ENCODE results near the gene CTXND1. TPM values are rescaled to one million over a fixed set of nuclear protein-coding genes. Genes with fewer than 3 reads are reported as not detected.
"Not testable (repeated sequence)": the region's sequence is repeated elsewhere in the genome, so short reads cannot be mapped to it uniquely, and the experiment has no call there.

CTXND1 gene
- not detected in 2 replicates for total RNA-seq

- no peak for TF ChIP-seq CTCF (conservative IDR thresholded peaks at IDR 0.05; ENCODE audit: low read depth, low read length)
- peak within 1 kb of the TSS; percentile 32 for H3K4me3 ChIP-seq (ENCODE audit: low read depth, low read length)
- DNase-seq (ENCODE audit: low read depth), result no peak
Observed at GRCh38 chr15:80252121-80252518, at the start of gene CTXND1. Gene CTXND1 (minus strand): TSS chr15:80252213. CDS start chr15:80201949, 50,264 bp downstream.

GRCh38 chr15:80301472-80301871 is 49.5 kb upstream of the CTXND1 start:
- no peak for TF ChIP-seq CTCF (conservative IDR thresholded peaks at IDR 0.05; ENCODE audit: low read depth, low read length)
- H3K4me3 ChIP-seq (ENCODE audit: low read depth, low read length), result no peak overlapping the region
- no peak for DNase-seq (ENCODE audit: low read depth)

- not testable (repeated sequence) for H3K4me3 ChIP-seq (ENCODE audit: low read depth, low read length); DNase-seq (ENCODE audit: low read depth)
Observed at GRCh38 chr15:80295777-80296176, 43.8 kb upstream of the CTXND1 start.

GRCh38 chr15:80292079-80292478 is 40.1 kb upstream of the CTXND1 start:
- TF ChIP-seq CTCF (conservative IDR thresholded peaks at IDR 0.05; ENCODE audit: low read depth, low read length), result no peak
- no peak overlapping the region for H3K4me3 ChIP-seq (ENCODE audit: low read depth, low read length)
- no peak for DNase-seq (ENCODE audit: low read depth)

GRCh38 chr15:80290891-80291290 is 38.9 kb upstream of the CTXND1 start:
- not testable (repeated sequence) for DNase-seq (ENCODE audit: low read depth); H3K4me3 ChIP-seq (ENCODE audit: low read depth, low read length)

GRCh38 chr15:80289528-80290495 is 37.8 kb upstream of the CTXND1 start:
- no peak for DNase-seq (ENCODE audit: low read depth)
- H3K4me3 ChIP-seq (ENCODE audit: low read depth, low read length), result no peak overlapping the region
- no peak for TF ChIP-seq CTCF (conservative IDR thresholded peaks at IDR 0.05; ENCODE audit: low read depth, low read length)

- DNase-seq (ENCODE audit: low read depth), result no peak
- no peak for TF ChIP-seq CTCF (conservative IDR thresholded peaks at IDR 0.05; ENCODE audit: low read depth, low read length)
- H3K4me3 ChIP-seq (ENCODE audit: low read depth, low read length), result no peak overlapping the region
Observed at GRCh38 chr15:80288131-80288530, 36.1 kb upstream of the CTXND1 start.

GRCh38 chr15:80286055-80286454 is 34.0 kb upstream of the CTXND1 start:
- no peak for DNase-seq (ENCODE audit: low read depth)
- no peak overlapping the region for H3K4me3 ChIP-seq (ENCODE audit: low read depth, low read length)
- no peak for TF ChIP-seq CTCF (conservative IDR thresholded peaks at IDR 0.05; ENCODE audit: low read depth, low read length)

Measured in epithelial cell of proximal tubule (primary cell).